Endothelial cell of umbilical vein (primary cell): ENCODE measurements around the gene STK40.

Source experiments
- CTCF ChIP-seq, 2 donors: IDR thresholded peaks; 1 replicate in 1 of 2; 2 replicates in 1 of 2; pipeline ENCODE4 v1.5.1; 2011; ENCODE audit warnings: low read length in 2 of 2, mild to moderate bottlenecking in 2 of 2, moderate library complexity in 2 of 2, control low read depth in 1 of 2, inconsistent platforms in 1 of 2, low read depth in 1 of 2; ENCODE audit not compliant: insufficient read depth in 1 of 2; ENCODE audit errors: extremely low read depth in 1 of 2
- MAX ChIP-seq: IDR thresholded peaks from 2 replicates; pipeline ENCODE4 v1.6.1; 2011; ENCODE audit not compliant: insufficient read depth, insufficient read length
- POLR2A ChIP-seq: IDR thresholded peaks from 2 replicates; pipeline ENCODE4 v1.6.1; 2012; ENCODE audit warnings: low read depth, mild to moderate bottlenecking, control low read depth, low read length

GRCh38 chr1:36327421-36328087 is 58.2 kb downstream of the STK40 start:
- TF ChIP-seq CTCF (IDR thresholded peaks at IDR 0.05; ENCODE audit: extremely low read depth in 1 of 2, insufficient read depth in 1 of 2, low read depth in 1 of 2, low read length in 2 of 2) = no peak
- no peak for TF ChIP-seq POLR2A
- TF ChIP-seq MAX = no peak
